ENCODE measurements around the gene CUTC. TPM values are rescaled to one million over a fixed set of nuclear protein-coding genes. Genes with fewer than 3 reads are reported as not detected.

Gene CUTC
- total RNA-seq, 1 experiment from 2014 or later = 21.6 TPM

GRCh38 chr10:99698504-99699080 lies 33.4 kb upstream of the CUTC start:
- H2AFZ ChIP-seq (ENCODE audit: low read length) = no peak overlapping the region
- H3K27ac ChIP-seq (ENCODE audit: insufficient read length, low read depth, low read length) = no peak overlapping the region
- H2BK15ac ChIP-seq (ENCODE audit: low read depth, low read length) = no peak overlapping the region
- H3K23me2 ChIP-seq (ENCODE audit: insufficient read length, low read depth, low read length, poor library complexity, severe bottlenecking) = no peaks in the 10 kb centered on the region
- H3K9ac ChIP-seq (ENCODE audit: extremely low read depth, insufficient read length, low read length) = no peak overlapping the region
- no peak overlapping the region for H3K56ac ChIP-seq (ENCODE audit: insufficient read length, low read depth, low read length)
- H2BK12ac ChIP-seq (ENCODE audit: insufficient read length, low read depth, low read length) = no peak overlapping the region
- Mint-ChIP-seq H3K4me1 (no peaks in the 10 kb centered on the region), H3K4me3 (no peak overlapping the region), H3K27me3 (ENCODE audit: low read depth) (no peaks in the 10 kb centered on the region), H3K36me3 (ENCODE audit: insufficient read depth in 1 of 3, low read depth in 3 of 3) (peaks cover 9 to 54% (median 47%) of the 10 kb centered on the region in 3 experiments; a peak in 6 of 7 replicates), H3K9me3 (no peaks in the 10 kb centered on the region), H3K27ac (0 out of 7 replicates have a peak overlapping the region, but pooled peaks of 1 of the 3 experiments have one; percentile 2)
- no peak overlapping the region for H3K18ac ChIP-seq (ENCODE audit: insufficient read length, low read depth, low read length)
- no peak overlapping the region for H4K91ac ChIP-seq (ENCODE audit: insufficient read length, low read depth, low read length)
- H2BK20ac ChIP-seq (ENCODE audit: low read depth, low read length, poor library complexity, severe bottlenecking) = no peak overlapping the region
- no peak overlapping the region for H2AK5ac ChIP-seq (ENCODE audit: insufficient read length, low read length)
- no peak overlapping the region for H4K8ac ChIP-seq (replicated peaks; ENCODE audit: insufficient read length, low read depth, low read length)
- no peak overlapping the region for H3K14ac ChIP-seq (ENCODE audit: insufficient read depth, low read length)
- no CpG with 5 or more reads among the region's 8 CpGs for WGBS (ENCODE audit: extremely low coverage, insufficient read length, low lambda C conversion rate)
- no peak overlapping the region for H3T11ph ChIP-seq (ENCODE audit: low read length)
- no peak overlapping the region for H3K23ac ChIP-seq (ENCODE audit: insufficient read length, low read depth, low read length)
- no peak overlapping the region for H2BK120ac ChIP-seq (ENCODE audit: low read depth, low read length, poor library complexity, severe bottlenecking)
- H3K79me1 ChIP-seq (ENCODE audit: insufficient read depth, low read depth, low read length, poor library complexity, severe bottlenecking) = no peaks in the 10 kb centered on the region
- no peaks in the 10 kb centered on the region for H3K9me3 ChIP-seq (ENCODE audit: control insufficient read depth, low read depth, low read length)
- no peaks in the 10 kb centered on the region for H3K27me3 ChIP-seq (ENCODE audit: insufficient read depth, low read length)
- no peak overlapping the region for H4K5ac ChIP-seq (ENCODE audit: insufficient read length, low read depth, low read length)
- no peak overlapping the region for H3K4ac ChIP-seq (ENCODE audit: low read depth, low read length)
- H2BK5ac ChIP-seq (ENCODE audit: insufficient read length, low read length) = no peak overlapping the region
- no peaks in the 10 kb centered on the region for H4K20me1 ChIP-seq (ENCODE audit: control insufficient read depth, insufficient read depth, insufficient read length)
- no peak for DNase-seq
- H3K4me2 ChIP-seq (ENCODE audit: insufficient read depth, insufficient read length, low read length) = no peak overlapping the region
- H3K4me1 ChIP-seq (ENCODE audit: insufficient read depth, low read length) = no peaks in the 10 kb centered on the region
- no peaks in the 10 kb centered on the region for H3K79me2 ChIP-seq (ENCODE audit: insufficient read depth, low read length)
- TF ChIP-seq CTCF (conservative IDR thresholded peaks at IDR 0.05) = peak; percentile 18; the same call in 1 of the 3 replicates

All from H9 (cell line).